Measurements from ENCODE around the gene TRPM1. TPM values are rescaled to one million over a fixed set of nuclear protein-coding genes. Genes with fewer than 3 reads are reported as not detected.

TRPM1 gene
- total and polyA plus RNA-seq, 2 donors = not detected

DNA sequence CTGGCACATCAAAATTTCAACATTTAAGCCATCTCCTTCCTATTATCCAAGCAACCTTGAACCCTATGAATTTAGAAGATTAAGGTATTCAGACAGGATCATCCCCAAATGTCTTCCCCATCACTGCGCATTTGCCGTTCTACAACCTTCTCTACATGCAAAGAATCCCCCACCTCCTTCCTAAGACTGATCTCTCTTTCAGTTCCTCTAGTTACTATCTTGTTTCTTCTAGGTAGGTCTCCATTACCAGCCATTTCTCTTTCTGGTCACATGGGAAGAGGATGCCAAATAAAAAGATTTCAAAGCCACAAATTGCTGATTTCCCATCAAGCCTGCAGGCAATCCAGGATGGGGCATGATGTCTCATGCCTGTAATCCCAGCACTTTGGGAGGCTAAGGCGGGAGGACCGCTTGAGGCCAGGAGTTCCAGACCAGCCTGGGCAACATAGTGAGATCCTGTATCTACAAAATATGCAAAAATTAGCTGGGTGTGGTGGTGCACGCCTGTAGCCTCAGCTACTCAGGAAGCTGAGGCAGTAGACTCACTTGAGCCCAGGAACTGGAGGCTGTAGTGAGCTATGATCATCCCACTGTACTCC, 80.4 kb downstream of the TRPM1 start:
- Histone ChIP-seq H3K36me3 (ENCODE audit: insufficient read depth) (no peaks in the 10 kb centered on the region), H3K4me1 (ENCODE audit: insufficient read depth) (no peaks in the 10 kb centered on the region), H3K27ac (ENCODE audit: low read depth) (no peak overlapping the region), H3K4me3 (ENCODE audit: low read depth, low read length) (no peak overlapping the region)
- no peak for DNase-seq (ENCODE audit: extremely low spot score)
- 96% methylated on average over 5 of the region's 5 CpGs for WGBS

DNA sequence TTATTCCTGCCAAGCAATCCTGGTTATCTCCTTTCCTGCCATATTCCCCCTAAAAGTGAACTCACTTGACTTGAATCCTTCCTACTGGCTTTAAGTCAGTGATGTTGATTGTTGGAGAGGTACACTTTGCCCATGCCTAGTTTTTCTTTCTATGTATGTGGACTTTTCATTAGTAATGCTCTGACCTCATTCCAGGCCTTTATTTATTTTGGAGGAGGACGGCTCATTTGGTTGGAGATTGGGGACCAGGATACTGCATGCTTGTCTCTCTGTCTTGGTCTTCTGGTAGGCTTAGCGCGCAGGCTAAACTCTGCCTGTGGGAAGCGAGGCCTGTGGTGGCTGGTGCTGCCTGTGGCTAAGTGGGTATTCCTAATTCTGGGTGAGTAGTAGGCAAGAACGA, 81.0 kb downstream of the TRPM1 start:
- DNase-seq (ENCODE audit: extremely low spot score) = no peak
- Histone ChIP-seq H3K4me3 (ENCODE audit: low read depth, low read length) (no peak overlapping the region), H3K4me1 (ENCODE audit: insufficient read depth) (no peaks in the 10 kb centered on the region), H3K27ac (ENCODE audit: low read depth) (no peak overlapping the region), H3K36me3 (ENCODE audit: insufficient read depth) (no peaks in the 10 kb centered on the region)
- 87% methylated on average over 5 of the region's 5 CpGs for WGBS

DNA sequence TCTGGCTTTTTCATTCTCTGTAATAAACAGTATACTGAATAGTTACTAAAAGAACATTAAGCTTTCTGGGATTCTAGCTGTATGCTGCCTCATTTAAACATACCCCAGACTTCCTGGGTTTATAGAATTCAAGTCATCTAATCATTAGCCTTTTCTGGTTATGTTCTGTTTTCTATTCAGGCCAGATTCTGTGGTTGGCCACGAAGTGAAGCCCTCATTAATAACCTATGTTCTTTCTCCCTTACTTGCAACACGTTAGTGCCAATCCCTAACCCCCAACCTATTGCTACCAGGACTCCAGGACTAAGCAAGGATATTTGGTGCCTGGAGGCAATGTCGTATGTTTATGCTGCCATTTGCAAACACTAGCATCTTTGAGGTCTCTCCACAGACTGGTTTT, 81.5 kb downstream of the TRPM1 start:
- no peaks in the 10 kb centered on the region for H3K4me1 ChIP-seq (ENCODE audit: insufficient read depth)

GRCh38 chr15:31017311-31017710, 84.2 kb downstream of the TRPM1 start:
- H3K4me3 ChIP-seq (ENCODE audit: low read depth, low read length) = no peak overlapping the region
- WGBS = 57% methylated on average over 1 of the region's 1 CpG
- DNase-seq (ENCODE audit: extremely low spot score) = no peak
- no peak overlapping the region for H3K27ac ChIP-seq (ENCODE audit: low read depth)
- no peaks in the 10 kb centered on the region for H3K36me3 ChIP-seq (ENCODE audit: insufficient read depth)
- no peaks in the 10 kb centered on the region for H3K4me1 ChIP-seq (ENCODE audit: insufficient read depth)

More for the DNA sequence above, 81.5 kb downstream of the TRPM1 start:
- H3K27ac ChIP-seq (ENCODE audit: low read depth) = no peak overlapping the region
- H3K36me3 ChIP-seq (ENCODE audit: insufficient read depth) = no peaks in the 10 kb centered on the region
- DNase-seq (ENCODE audit: extremely low spot score) = no peak
- WGBS = 80% methylated on average over 3 of the region's 3 CpGs
- no peak overlapping the region for H3K4me3 ChIP-seq (ENCODE audit: low read depth, low read length)

- Histone ChIP-seq H3K36me3 (ENCODE audit: insufficient read depth) (no peaks in the 10 kb centered on the region), H3K4me1 (ENCODE audit: insufficient read depth) (no peaks in the 10 kb centered on the region), H3K27ac (ENCODE audit: low read depth) (no peak overlapping the region), H3K4me3 (ENCODE audit: low read depth, low read length) (no peak overlapping the region)
- 60% methylated on average over 3 of the region's 3 CpGs for WGBS
- no peak for DNase-seq (ENCODE audit: extremely low spot score)
These were observed 85.0 kb downstream of the TRPM1 start for GRCh38 chr15:31016446-31016915.

- no peak for DNase-seq (ENCODE audit: extremely low spot score)
- Histone ChIP-seq H3K4me1 (ENCODE audit: insufficient read depth) (no peaks in the 10 kb centered on the region), H3K27ac (ENCODE audit: low read depth) (no peak overlapping the region), H3K36me3 (ENCODE audit: insufficient read depth) (no peaks in the 10 kb centered on the region), H3K4me3 (ENCODE audit: low read depth, low read length) (no peak overlapping the region)
- 49% methylated on average over 2 of the region's 2 CpGs for WGBS
These were observed 87.0 kb downstream of the TRPM1 start for GRCh38 chr15:31014608-31014925.

GRCh38 chr15:31013863-31014607, 87.5 kb downstream of the TRPM1 start:
- no peak overlapping the region for H3K27ac ChIP-seq (ENCODE audit: low read depth)
- no peak for DNase-seq (ENCODE audit: extremely low spot score)
- 41% methylated on average over 2 of the region's 2 CpGs for WGBS
- H3K4me3 ChIP-seq (ENCODE audit: low read depth, low read length) = no peak overlapping the region
- H3K36me3 ChIP-seq (ENCODE audit: insufficient read depth) = no peaks in the 10 kb centered on the region
- no peaks in the 10 kb centered on the region for H3K4me1 ChIP-seq (ENCODE audit: insufficient read depth)

GRCh38 chr15:31012455-31012854, 89.1 kb downstream of the TRPM1 start:
- Histone ChIP-seq H3K36me3 (ENCODE audit: insufficient read depth) (no peaks in the 10 kb centered on the region), H3K4me1 (ENCODE audit: insufficient read depth) (no peaks in the 10 kb centered on the region), H3K27ac (ENCODE audit: low read depth) (no peak overlapping the region), H3K4me3 (ENCODE audit: low read depth, low read length) (no peak overlapping the region)
- DNase-seq (ENCODE audit: extremely low spot score) = no peak
- 80% methylated on average over 2 of the region's 2 CpGs for WGBS

GRCh38 chr15:31010036-31010435, 91.5 kb downstream of the TRPM1 start:
- no peak for DNase-seq (ENCODE audit: extremely low spot score)
- Histone ChIP-seq H3K4me1 (ENCODE audit: insufficient read depth) (no peaks in the 10 kb centered on the region), H3K4me3 (ENCODE audit: low read depth, low read length) (no peak overlapping the region), H3K27ac (ENCODE audit: low read depth) (no peak overlapping the region), H3K36me3 (ENCODE audit: insufficient read depth) (no peaks in the 10 kb centered on the region)
- 86% methylated on average over 1 of the region's 1 CpG for WGBS

GRCh38 chr15:31005660-31006059, 95.9 kb downstream of the TRPM1 start:
- 69% methylated on average over 2 of the region's 2 CpGs for WGBS
- Histone ChIP-seq H3K27ac (ENCODE audit: low read depth) (no peak overlapping the region), H3K4me1 (ENCODE audit: insufficient read depth) (no peaks in the 10 kb centered on the region), H3K4me3 (ENCODE audit: low read depth, low read length) (no peak overlapping the region), H3K36me3 (ENCODE audit: insufficient read depth) (no peaks in the 10 kb centered on the region)
- DNase-seq (ENCODE audit: extremely low spot score) = no peak

GRCh38 chr15:31004220-31004733, 97.2 kb downstream of the TRPM1 start:
- Histone ChIP-seq H3K36me3 (ENCODE audit: insufficient read depth) (no peaks in the 10 kb centered on the region), H3K4me3 (ENCODE audit: low read depth, low read length) (no peak overlapping the region), H3K27ac (ENCODE audit: low read depth) (no peak overlapping the region), H3K4me1 (ENCODE audit: insufficient read depth) (no peaks in the 10 kb centered on the region)
- 31% methylated on average over 5 of the region's 5 CpGs for WGBS
- no peak for DNase-seq (ENCODE audit: extremely low spot score)

GRCh38 chr15:31001702-31002101, 99.8 kb downstream of the TRPM1 start:
- no peaks in the 10 kb centered on the region for H3K36me3 ChIP-seq (ENCODE audit: insufficient read depth)
- H3K27ac ChIP-seq (ENCODE audit: low read depth) = no peak overlapping the region
- DNase-seq (ENCODE audit: extremely low spot score) = no peak
- H3K4me1 ChIP-seq (ENCODE audit: insufficient read depth) = no peaks in the 10 kb centered on the region
- WGBS = 90% methylated on average over 3 of the region's 3 CpGs
- H3K4me3 ChIP-seq (ENCODE audit: low read depth, low read length) = no peak overlapping the region

- Histone ChIP-seq H3K4me3 (ENCODE audit: low read depth, low read length) (no peak overlapping the region), H3K36me3 (ENCODE audit: insufficient read depth) (no peaks in the 10 kb centered on the region), H3K27ac (ENCODE audit: low read depth) (no peak overlapping the region), H3K4me1 (ENCODE audit: insufficient read depth) (no peaks in the 10 kb centered on the region)
- no peak for DNase-seq (ENCODE audit: extremely low spot score)
- WGBS = 61% methylated on average over 3 of the region's 3 CpGs
These were observed 101.8 kb downstream of the TRPM1 start for GRCh38 chr15:30999729-31000128.

- H3K27ac ChIP-seq (ENCODE audit: low read depth) = no peak overlapping the region
These were observed 104.3 kb downstream of the TRPM1 start for GRCh38 chr15:30997270-30997669.

More at GRCh38 chr15:30997270-30997669, 104.3 kb downstream of the TRPM1 start:
- H3K4me1 ChIP-seq (ENCODE audit: insufficient read depth) = no peaks in the 10 kb centered on the region
- no peaks in the 10 kb centered on the region for H3K36me3 ChIP-seq (ENCODE audit: insufficient read depth)
- WGBS = 95% methylated on average over 1 of the region's 1 CpG
- DNase-seq (ENCODE audit: extremely low spot score) = no peak
- no peak overlapping the region for H3K4me3 ChIP-seq (ENCODE audit: low read depth, low read length)
